HG02623 (cell line): ENCODE results near the gene CD40.

Source experiments
- ATAC-seq: cut with Tn5 transposase; IDR thresholded peaks from one replicate; pipeline ENCODE4 v1.9.1; 2021; ENCODE audit warnings: moderate library complexity; ENCODE audit not compliant: unreplicated experiment

The CD40 gene

GRCh38 chr20:46171476-46171875 is 53.4 kb downstream of the CD40 start:
- no peak for ATAC-seq

GRCh38 chr20:46171909-46172308 is 53.8 kb downstream of the CD40 start:
- ATAC-seq: no peak

- no peak for ATAC-seq
Measured at GRCh38 chr20:46172455-46172854, 54.3 kb downstream of the CD40 start.

- ATAC-seq: no peak
Measured at GRCh38 chr20:46172961-46173536, 54.9 kb downstream of the CD40 start.

- no peak for ATAC-seq
Measured at GRCh38 chr20:46173652-46174468, 55.7 kb downstream of the CD40 start.

- no peak for ATAC-seq
Measured at GRCh38 chr20:46174469-46175126, 56.5 kb downstream of the CD40 start.

- ATAC-seq: no peak
Measured at GRCh38 chr20:46175127-46175494, 57.0 kb downstream of the CD40 start.

GRCh38 chr20:46176739-46177378 is 58.7 kb downstream of the CD40 start:
- ATAC-seq: no peak

- no peak for ATAC-seq
Measured at GRCh38 chr20:46177768-46178167, 59.7 kb downstream of the CD40 start.

GRCh38 chr20:46178891-46179290 is 60.8 kb downstream of the CD40 start:
- ATAC-seq: no peak
